ENCODE data around the gene SLC22A23. TPM values are rescaled to one million over a fixed set of nuclear protein-coding genes. Genes with fewer than 3 reads are reported as not detected.

Gene SLC22A23
- total RNA-seq, 1 donor from 2014 or later = 102 TPM

DNA sequence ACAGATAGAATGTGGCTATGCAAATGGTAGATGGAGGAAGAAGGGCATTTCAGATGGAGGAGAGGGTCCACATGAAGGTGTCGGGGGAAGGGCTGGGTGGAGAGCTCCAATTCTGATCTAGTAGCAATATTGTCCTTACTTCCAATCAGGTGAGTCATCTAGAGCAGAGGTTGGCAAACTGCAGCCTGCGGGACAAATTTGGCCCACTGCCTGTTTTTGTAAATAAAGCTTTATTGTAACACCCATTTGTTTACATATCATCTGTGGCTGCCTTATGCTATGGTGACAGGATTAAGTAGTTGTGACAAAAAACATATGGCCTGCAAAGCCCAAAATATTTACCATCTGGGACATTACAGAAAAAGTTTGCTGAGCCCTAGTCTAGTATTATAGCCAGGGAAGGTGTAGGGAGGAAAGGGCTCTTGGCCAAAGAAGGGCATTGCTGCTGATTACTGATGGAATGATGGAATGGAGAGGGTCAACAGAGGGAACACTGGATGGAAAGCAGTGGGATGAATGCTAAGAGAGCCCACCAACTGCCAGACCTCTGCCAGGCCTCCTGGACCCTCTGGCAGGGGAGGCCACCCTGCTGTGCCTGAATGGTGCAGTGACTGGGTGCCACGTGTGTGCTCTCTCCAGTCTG is 79.8 kb downstream of the SLC22A23 start:
- Mint-ChIP-seq H3K27me3 (ENCODE audit: unreplicated experiment) (peaks cover 6% of the 10 kb centered on the region), H3K9me3 (ENCODE audit: unreplicated experiment) (peaks cover 7% of the 10 kb centered on the region), H3K36me3 (ENCODE audit: unreplicated experiment) (no peaks in the 10 kb centered on the region), H3K4me3 (ENCODE audit: unreplicated experiment) (no peak overlapping the region), H3K4me1 (ENCODE audit: low read depth, unreplicated experiment) (peaks cover 55% of the 10 kb centered on the region), H3K27ac (ENCODE audit: unreplicated experiment) (no peak overlapping the region)
- TF ChIP-seq, protein P1, sequence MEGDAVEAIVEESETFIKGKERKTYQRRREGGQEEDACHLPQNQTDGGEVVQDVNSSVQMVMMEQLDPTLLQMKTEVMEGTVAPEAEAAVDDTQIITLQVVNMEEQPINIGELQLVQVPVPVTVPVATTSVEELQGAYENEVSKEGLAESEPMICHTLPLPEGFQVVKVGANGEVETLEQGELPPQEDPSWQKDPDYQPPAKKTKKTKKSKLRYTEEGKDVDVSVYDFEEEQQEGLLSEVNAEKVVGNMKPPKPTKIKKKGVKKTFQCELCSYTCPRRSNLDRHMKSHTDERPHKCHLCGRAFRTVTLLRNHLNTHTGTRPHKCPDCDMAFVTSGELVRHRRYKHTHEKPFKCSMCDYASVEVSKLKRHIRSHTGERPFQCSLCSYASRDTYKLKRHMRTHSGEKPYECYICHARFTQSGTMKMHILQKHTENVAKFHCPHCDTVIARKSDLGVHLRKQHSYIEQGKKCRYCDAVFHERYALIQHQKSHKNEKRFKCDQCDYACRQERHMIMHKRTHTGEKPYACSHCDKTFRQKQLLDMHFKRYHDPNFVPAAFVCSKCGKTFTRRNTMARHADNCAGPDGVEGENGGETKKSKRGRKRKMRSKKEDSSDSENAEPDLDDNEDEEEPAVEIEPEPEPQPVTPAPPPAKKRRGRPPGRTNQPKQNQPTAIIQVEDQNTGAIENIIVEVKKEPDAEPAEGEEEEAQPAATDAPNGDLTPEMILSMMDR (IDR thresholded peaks at IDR 0.05; ENCODE audit: partially characterized antibody, unreplicated experiment) = no peak
- no peak for DNase-seq

DNA sequence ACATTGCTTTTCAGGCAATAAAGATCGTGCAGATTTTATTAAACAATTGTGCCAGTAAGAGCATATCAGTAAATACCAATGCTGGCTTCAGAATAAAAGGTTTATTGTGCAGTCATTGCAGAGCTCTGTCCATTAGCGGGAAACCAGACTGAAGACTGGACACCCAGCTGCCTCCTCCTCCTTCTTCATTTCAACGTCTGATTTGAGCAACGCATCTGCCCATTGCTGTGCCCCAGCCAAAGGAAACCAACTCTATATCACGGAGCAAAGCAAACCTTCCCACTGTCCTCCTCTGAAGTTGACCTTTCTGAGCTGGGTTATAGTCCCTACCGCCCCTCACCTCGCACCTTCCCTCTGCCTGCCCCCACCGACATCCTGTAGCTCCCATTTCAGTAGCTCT is 80.8 kb downstream of the SLC22A23 start:
- no peak overlapping the region for H3K4me3 Mint-ChIP-seq (ENCODE audit: unreplicated experiment)
- no peak for DNase-seq

DNA sequence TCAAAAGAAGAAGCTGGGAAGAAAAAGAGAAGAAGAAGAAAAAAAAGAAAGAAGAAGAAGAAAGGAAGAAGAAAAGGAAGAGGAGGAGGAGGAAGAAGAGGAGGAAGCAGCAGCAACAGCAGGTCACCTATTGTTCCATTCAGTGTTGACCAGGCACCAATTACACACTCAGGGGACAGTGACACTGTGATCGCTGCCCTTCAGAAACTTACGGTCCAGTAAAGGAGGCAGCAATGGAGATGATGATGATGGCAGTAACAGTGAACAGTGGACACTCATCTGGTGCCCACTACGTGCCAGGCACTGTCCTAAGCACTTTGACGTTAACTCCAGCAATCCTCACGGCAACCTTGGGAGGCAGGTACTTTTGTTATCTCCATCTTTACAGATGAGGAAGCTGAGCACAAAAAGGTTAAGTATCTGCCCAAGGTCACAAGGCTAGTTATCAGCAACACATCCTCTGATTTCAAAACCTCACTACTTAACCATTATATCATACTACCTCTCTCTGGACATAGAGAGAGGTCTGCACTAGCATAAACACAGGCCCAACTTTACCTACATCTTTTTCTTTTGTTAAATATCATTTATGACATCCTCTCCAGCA is 83.2 kb downstream of the SLC22A23 start:
- no peak for DNase-seq
- H3K27me3 Mint-ChIP-seq (ENCODE audit: unreplicated experiment) = peaks cover 7% of the 10 kb centered on the region
- peaks cover 7% of the 10 kb centered on the region for H3K9me3 Mint-ChIP-seq (ENCODE audit: unreplicated experiment)
- H3K4me1 Mint-ChIP-seq (ENCODE audit: low read depth, unreplicated experiment) = peaks cover 54% of the 10 kb centered on the region
- H3K27ac Mint-ChIP-seq (ENCODE audit: unreplicated experiment) = no peak overlapping the region
- TF ChIP-seq, protein P1 (IDR thresholded peaks at IDR 0.05; ENCODE audit: partially characterized antibody, unreplicated experiment) = no peak
- peaks cover under 1% of the 10 kb centered on the region for H3K36me3 Mint-ChIP-seq (ENCODE audit: unreplicated experiment)
- peak overlapping the region; percentile 58 for H3K4me3 Mint-ChIP-seq (ENCODE audit: unreplicated experiment)

More for the DNA sequence above, 80.8 kb downstream of the SLC22A23 start:
- peaks cover 7% of the 10 kb centered on the region for H3K9me3 Mint-ChIP-seq (ENCODE audit: unreplicated experiment)
- peaks cover 53% of the 10 kb centered on the region for H3K4me1 Mint-ChIP-seq (ENCODE audit: low read depth, unreplicated experiment)
- H3K27ac Mint-ChIP-seq (ENCODE audit: unreplicated experiment) = no peak overlapping the region
- no peaks in the 10 kb centered on the region for H3K36me3 Mint-ChIP-seq (ENCODE audit: unreplicated experiment)
- H3K27me3 Mint-ChIP-seq (ENCODE audit: unreplicated experiment) = peaks cover 7% of the 10 kb centered on the region
- TF ChIP-seq, protein P1 (IDR thresholded peaks at IDR 0.05; ENCODE audit: partially characterized antibody, unreplicated experiment) = no peak

DNA sequence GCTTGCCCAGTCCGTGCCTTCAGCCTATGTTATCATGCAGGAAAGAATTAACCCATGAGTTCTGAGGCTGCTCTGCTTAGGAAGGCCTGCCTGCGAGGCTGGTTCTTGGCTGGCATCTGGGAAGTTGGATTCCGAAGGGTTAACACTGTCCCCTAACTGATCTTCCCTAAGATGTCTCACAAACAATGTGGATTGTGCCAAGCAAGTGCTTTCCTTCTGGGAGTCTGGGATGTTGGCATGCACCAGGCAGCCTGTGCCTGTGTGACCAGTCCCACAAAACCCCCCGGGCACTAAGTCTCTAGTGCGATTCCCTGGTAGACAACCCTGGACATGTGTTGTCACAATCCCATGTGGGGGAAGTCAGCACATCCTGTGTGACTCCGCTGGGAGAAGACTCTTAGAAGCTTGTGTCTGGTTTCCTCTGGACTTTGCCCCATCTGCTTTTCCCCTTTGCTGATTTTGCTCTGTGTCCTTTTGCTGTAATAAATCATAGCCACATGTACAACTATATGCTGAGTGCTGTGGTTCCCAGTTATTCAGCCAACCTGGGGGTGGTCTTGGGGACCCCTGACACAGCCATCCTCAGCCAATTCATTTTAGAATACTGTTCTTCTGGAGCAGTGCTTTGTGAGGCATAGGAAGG is 83.8 kb downstream of the SLC22A23 start:
- Mint-ChIP-seq H3K9me3 (ENCODE audit: unreplicated experiment) (peaks cover 7% of the 10 kb centered on the region), H3K4me3 (ENCODE audit: unreplicated experiment) (peak overlapping the region; percentile 58), H3K27ac (ENCODE audit: unreplicated experiment) (peak overlapping the region; percentile 43), H3K4me1 (ENCODE audit: low read depth, unreplicated experiment) (peaks cover 60% of the 10 kb centered on the region), H3K27me3 (ENCODE audit: unreplicated experiment) (peaks cover 9% of the 10 kb centered on the region), H3K36me3 (ENCODE audit: unreplicated experiment) (peaks cover 5% of the 10 kb centered on the region)
- TF ChIP-seq, protein P1 (IDR thresholded peaks at IDR 0.05; ENCODE audit: partially characterized antibody, unreplicated experiment) = no peak
- no peak for DNase-seq

Measured in glutamatergic neuron (in vitro differentiated cells).